HCT116 (cell line): ENCODE data around the gene VCAM1.

Experiments
- CEBPB ChIP-seq: IDR thresholded peaks from 2 replicates; pipeline ENCODE4 v1.6.1; 2012; ENCODE audit warnings: low read depth
- CTCF ChIP-seq, 3 experiments: fragments of 200-600 bp in 1 of 3; sonication (generic) in 1 of 3; IDR thresholded peaks in 2 of 3; conservative IDR thresholded peaks in 1 of 3; 2 replicates each; pipeline ENCODE4 v1.5.1; 2012 to 2017; ENCODE audit warnings: low read depth in 2 of 3, low read length in 2 of 3, antibody characterized with exemption in 1 of 3, borderline replicate concordance in 1 of 3, control low read depth in 1 of 3, mild to moderate bottlenecking in 1 of 3, mixed read lengths in 1 of 3, mixed run types in 1 of 3, moderate library complexity in 1 of 3; ENCODE audit not compliant: insufficient read depth in 1 of 3
- TCF7L2 ChIP-seq: IDR thresholded peaks from 2 replicates; pipeline ENCODE4 v1.7.0; 2011; ENCODE audit warnings: borderline replicate concordance, inconsistent platforms; ENCODE audit not compliant: insufficient read depth, insufficient read length; ENCODE audit errors: extremely low read depth
- ZNF274 ChIP-seq: fragments of 200-500 bp; sonication (Bioruptor generic); IDR thresholded peaks from 2 replicates; pipeline ENCODE4 v1.6.1; 2014; ENCODE audit warnings: mild to moderate bottlenecking, low read depth, low read length, inconsistent platforms

- TF ChIP-seq CTCF (IDR thresholded peaks at IDR 0.05 in 2 of 3, conservative IDR thresholded peaks at IDR 0.05 in 1 of 3; ENCODE audit: borderline replicate concordance in 1 of 3, insufficient read depth in 1 of 3, low read depth in 2 of 3, low read length in 2 of 3), result no peak
- TF ChIP-seq TCF7L2, result no peak
- TF ChIP-seq ZNF274, result no peak
- no peak for TF ChIP-seq CEBPB
Measured at GRCh38 chr1:100746542-100746932, 27.0 kb downstream of the VCAM1 start.
